GM21360 (cell line): ENCODE measurements around the gene CAPN13.
"Not testable (repeated sequence)": the region's sequence is repeated elsewhere in the genome, so short reads cannot be mapped to it uniquely, and the experiment has no call there.

Experiments used
- ATAC-seq: cut with Tn5 transposase; IDR thresholded peaks from one replicate; pipeline ENCODE4 v1.9.1; 2021; ENCODE audit warnings: mild to moderate bottlenecking, moderate library complexity; ENCODE audit not compliant: unreplicated experiment

CAPN13 gene

GRCh38 chr2:30705711-30706533 lies 101.3 kb downstream of the CAPN13 start:
- ATAC-seq = no peak

DNA sequence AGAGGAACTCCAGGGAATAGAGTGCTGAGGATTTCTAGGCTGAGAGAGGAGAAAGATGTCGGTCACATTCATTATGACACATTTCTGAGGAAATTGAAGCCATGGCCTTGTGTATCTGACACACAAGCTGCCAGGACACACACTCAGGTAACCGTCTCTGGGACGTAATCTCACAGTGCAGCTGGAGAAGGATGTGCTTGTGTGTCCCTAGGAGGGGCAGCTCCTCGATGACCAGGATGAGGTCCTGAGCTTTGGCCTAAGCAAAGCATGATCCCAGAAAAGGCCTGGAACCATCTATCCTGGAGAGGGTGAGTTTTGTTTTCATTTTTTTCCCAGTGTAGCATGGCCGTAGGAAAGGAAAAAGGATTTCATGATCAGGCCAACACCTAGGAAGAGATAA lies 102.2 kb downstream of the CAPN13 start:
- no peak for ATAC-seq

- ATAC-seq = no peak
Measured at GRCh38 chr2:30704309-30705020, 102.8 kb downstream of the CAPN13 start.

DNA sequence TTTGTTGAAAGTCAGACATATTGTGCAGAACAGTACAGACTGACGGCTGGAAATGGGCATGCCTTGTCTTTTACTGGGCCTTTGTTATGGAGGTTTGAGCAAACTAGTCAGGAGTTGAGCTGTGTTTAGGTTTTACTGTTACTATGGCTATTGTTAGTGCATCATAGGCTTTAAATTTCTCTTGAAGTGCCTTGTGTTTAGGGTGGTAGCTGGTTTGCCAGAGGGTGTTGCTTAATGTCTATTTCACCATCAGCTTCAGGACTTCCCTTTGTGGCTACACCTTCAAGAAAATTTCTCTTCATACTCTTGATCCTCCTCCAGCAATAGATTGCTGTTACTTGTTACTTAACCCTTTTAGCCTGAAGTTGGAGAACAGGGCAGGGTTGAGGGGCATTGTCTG lies 104.6 kb downstream of the CAPN13 start:
- ATAC-seq = no peak

- ATAC-seq = no peak
Measured at GRCh38 chr2:30701782-30702181, 105.5 kb downstream of the CAPN13 start.

GRCh38 chr2:30697242-30698103 lies 109.8 kb downstream of the CAPN13 start:
- not testable (repeated sequence) for ATAC-seq

DNA sequence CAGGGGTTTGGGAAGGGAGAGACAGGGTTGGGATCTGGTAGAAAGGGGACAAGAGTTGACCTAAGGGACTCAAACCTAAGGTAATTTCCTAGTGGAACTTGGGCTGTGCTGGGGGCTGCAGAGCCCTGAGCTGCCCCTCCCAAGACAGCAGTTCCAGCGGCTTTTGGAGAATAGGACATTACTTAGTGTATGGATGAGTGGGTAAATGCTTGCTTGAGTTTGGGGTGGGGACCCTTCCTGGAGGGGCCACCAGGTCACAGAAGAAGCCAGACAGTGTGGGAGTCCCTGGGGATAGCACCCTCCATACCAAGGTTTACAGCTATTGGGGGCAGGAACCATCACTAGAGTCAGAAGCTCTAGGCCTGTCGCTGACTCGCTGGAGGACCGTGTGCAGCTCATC lies 111.5 kb downstream of the CAPN13 start:
- no peak for ATAC-seq

DNA sequence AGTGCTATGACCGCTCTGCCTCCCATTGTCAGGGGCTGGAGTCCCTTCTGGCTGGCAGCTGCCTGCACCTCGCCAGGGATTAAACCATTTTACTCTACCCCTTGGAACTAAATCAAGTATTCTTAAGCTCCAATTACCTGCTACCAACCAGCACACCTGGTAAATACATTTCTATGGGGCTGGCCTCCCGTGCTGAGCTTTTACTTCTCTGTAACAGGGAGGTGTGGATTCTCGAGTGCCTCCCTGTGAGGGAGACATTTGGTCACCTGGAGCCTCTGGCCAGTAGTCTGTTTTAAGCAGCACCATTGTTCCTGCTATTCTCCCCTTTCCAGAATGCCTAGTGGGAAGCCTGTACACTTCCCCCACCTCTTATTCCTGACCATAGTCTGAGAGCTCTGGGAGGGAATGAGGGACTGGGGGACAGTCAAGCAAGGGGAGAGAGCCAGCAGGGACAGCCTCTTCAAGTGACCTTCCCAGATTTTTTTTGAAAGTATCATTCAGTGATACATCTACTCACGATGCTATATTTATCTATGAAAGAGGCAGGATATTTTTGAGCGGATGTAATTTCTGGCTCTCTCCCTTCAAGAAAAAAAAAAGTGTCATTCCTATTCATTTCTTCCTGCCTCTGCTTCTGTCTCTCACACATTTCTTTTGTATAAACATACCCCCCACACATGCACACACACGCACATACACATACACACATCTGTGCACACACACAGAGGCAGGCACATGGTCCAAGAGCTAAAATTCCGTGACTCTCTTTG lies 112.8 kb downstream of the CAPN13 start:
- no peak for ATAC-seq

GRCh38 chr2:30693821-30694281 lies 113.4 kb downstream of the CAPN13 start:
- no peak for ATAC-seq

DNA sequence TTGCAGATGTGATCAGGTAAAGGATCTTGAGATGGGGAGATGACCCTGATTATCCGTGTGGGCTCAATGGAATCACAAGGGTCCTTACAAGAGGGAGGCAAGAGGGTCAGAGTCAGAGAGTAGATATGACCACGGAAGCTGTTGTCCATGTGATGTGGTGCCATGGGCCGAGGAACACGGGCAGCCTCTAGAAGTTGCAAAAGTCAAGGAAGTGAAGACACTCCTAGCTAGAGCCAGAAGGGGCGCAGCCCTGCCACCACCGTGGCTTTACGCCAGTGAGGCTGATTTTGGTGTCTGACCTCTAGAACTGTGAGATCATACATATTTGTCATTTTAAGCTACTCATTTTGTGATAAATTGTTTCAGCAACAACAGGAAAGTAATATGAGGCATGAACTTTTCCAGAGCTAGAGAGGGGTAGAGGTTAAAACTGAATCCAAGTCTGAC lies 114.4 kb downstream of the CAPN13 start:
- no peak for ATAC-seq

DNA sequence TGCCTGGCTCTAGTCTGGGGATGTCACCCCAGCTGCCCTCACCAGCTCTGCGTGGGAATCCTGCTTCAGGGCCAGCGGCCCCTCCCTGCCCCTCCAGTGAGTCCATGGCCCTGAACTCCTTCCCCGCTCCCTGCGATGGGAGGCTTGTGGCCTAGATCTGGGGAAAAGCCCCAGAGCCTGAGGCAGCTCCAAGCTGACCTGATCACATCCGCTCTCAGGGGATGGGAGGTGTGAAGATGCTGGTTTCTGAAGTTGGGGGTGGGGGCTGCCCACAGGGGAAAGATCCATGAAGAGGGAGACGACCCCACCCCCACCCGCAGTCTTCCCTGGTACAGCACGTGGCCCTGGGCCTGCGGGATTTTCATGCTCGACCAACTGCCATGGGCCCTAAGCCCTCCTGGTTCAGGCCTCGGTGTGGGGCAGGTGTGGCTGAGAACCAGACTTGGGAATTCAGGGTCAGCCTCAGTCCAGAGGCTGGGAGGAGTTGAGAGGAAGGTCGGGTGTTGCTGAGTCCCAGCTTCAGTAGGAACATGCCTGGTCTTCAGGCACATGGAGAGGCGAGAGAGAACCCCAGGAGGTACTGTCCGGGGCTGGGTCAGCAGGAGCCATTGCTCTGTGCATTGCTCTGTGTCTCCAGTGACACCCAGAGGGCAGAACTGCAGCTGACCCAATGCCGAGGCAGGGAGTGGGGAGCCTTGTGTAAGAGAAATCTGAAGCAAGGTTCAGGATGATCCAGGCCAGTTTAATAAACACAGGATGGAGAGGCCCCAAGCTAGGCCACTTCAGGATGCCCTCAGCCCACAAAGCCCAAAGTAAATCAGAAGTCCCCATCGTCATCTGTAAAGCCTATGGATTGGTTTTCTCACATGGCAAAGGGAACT lies 115.1 kb downstream of the CAPN13 start:
- no peak for ATAC-seq

DNA sequence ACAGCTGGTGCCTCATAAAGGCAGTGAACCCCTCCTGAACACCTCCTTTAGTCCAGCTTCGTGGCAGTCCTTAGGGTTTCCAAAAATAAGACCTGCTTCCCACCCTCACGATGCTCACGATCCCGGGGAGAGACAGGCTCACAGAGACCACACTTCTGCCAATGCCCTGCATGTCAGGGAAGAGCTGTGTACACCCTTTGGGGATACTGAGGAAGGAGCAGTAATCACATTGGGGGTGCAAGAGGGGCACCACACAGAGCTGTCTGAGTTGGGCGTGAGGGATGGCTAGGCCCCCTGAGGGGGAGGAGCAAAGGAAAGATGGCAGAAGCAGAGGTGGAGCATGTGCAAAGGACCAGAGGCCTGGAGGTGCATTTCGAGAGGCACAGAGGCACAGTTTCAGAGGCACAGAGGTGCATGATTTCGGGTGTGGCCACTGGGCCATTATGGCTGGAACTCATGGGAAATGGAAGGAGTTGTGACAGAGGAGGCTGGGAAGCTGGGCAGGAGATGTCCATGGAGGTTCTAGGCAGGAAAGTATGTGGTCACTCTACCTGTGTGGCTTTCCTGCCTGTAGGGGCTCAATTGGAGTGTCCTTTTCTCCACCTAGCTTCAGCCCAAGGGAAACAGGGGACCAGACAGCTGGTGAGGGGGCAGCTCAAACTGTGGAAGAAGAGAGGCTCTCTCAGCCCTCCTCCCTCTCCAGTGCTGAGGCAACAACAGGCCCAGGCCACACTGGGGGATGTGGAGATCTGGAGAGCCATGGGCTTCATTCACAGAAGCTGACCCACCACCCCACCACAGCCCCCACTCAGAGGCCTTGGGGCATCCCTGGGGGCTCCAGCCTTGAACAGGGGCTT lies 115.9 kb downstream of the CAPN13 start:
- no peak for ATAC-seq

DNA sequence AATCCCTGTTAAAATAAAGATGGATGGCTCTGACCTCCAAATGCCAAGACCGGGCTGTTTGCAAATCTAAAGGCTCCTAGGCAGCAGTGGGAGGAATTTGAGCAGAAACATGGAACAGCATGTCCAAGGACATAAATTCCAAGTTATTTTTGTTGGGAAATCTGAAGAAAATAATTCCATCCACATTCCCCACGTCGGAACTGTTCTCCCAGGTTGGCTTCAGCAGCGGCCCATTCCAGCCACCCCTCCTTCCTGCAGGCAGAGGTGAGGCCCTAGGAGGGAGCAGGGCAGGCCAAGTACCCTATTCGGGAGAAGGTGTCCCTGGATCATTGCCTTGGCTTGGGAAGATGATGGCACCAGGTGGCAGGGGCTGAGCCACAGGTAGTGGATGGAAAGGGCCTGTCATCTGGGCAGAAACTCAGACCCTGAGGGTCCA lies 117.1 kb downstream of the CAPN13 start:
- no peak for ATAC-seq

DNA sequence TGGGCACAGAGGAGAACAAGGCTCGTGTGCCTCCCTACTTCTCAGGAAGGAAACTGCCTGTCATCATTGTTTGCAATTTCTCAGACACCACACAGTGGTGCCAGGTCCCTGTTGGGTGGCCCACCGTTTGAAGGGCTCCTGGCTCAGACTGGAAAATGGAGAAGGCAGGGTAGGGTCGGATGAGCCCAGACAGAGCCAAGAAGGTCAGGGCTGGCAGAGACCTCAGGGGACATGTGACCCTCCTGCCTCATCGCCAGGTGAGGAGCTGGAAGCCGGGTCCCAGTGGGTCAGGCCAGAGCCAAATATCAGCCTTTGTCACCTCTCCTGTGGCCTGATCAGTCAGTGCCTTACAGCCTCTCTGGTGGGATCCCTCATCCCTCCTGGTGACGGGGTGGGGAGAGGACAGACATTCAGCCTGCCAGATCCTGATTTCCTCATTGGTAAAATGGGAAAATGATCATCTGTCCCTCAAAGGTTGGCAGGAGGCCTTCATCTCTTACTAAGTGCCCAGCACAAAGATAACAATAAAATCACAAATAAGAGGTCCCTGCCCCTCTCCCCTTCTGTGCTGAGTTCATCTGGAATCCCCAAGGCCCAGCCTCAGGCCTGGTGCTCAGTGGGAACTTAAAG lies 117.6 kb downstream of the CAPN13 start:
- no peak for ATAC-seq

- no peak for ATAC-seq
Measured at GRCh38 chr2:30688956-30689401, 118.3 kb downstream of the CAPN13 start.

DNA sequence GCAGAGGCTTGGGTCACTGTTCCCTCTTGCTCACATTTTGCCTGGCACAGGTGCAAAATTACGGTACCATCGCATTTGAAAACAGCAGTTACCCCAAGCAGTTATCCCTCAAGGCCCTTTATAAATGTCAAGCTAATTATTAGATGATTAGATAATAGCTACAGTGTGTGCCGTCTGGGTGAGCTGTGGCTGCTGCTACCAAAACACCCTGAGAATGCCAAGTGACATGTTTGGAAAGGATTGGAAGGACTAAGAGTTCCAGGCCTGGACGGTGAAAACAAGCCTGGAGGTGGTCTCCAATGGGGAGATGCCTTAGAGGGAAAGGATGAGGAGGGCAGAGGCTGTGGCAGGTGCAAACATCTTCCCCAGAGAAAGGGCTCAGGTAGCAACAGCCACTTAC lies 120.6 kb downstream of the CAPN13 start:
- no peak for ATAC-seq

DNA sequence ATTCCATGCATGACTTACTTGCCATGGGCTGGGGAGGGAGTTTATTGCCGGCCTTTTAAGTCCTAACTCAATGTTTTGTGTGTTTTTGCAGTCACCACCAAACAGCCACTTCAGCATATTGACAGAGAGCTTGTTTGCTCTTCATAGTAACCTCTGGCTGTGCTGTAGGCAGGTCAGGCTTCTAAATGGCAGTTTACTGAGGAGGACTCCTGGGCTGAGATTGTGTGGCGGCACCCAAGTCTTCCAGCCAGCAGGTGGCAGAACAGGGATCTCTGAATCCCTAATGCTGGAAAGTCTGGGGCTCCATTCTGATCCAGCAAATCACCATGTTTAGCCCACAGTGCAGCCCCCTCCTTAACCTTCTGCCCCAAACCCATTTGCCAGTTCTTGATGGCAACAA lies 121.2 kb downstream of the CAPN13 start:
- ATAC-seq = no peak

GRCh38 chr2:30684996-30685395 lies 122.2 kb downstream of the CAPN13 start:
- ATAC-seq = no peak
